ENCODE measurements around the gene SPINK8.

The SPINK8 gene

DNA sequence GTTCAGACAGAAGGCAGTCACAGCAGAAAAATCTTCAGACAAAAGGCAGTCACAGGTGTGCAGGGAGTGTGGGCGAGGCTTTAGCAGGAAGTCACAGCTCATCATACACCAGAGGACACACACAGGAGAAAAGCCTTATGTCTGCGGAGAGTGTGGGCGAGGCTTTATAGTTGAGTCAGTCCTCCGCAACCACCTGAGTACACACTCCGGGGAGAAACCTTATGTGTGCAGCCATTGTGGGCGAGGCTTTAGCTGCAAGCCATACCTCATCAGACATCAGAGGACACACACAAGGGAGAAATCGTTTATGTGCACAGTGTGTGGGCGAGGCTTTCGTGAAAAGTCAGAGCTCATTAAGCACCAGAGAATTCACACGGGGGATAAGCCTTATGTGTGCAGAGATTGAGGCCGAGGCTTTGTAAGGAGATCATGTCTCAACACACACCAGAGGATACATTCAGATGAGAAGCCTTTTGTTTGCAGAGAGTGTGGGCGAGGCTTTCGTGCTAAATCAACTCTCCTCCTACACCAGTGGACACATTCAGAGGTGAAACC, 65.0 kb downstream of the SPINK8 start:
- TF ChIP-seq, protein P1, sequence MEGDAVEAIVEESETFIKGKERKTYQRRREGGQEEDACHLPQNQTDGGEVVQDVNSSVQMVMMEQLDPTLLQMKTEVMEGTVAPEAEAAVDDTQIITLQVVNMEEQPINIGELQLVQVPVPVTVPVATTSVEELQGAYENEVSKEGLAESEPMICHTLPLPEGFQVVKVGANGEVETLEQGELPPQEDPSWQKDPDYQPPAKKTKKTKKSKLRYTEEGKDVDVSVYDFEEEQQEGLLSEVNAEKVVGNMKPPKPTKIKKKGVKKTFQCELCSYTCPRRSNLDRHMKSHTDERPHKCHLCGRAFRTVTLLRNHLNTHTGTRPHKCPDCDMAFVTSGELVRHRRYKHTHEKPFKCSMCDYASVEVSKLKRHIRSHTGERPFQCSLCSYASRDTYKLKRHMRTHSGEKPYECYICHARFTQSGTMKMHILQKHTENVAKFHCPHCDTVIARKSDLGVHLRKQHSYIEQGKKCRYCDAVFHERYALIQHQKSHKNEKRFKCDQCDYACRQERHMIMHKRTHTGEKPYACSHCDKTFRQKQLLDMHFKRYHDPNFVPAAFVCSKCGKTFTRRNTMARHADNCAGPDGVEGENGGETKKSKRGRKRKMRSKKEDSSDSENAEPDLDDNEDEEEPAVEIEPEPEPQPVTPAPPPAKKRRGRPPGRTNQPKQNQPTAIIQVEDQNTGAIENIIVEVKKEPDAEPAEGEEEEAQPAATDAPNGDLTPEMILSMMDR (conservative IDR thresholded peaks at IDR 0.05; ENCODE audit: low read length), result no peak
- TF ChIP-seq EZH2phosphoT487 (IDR thresholded peaks at IDR 0.05; ENCODE audit: borderline replicate concordance), result no peak
- no peaks in the 10 kb centered on the region for H3K9me2 ChIP-seq (replicated peaks; ENCODE audit: low read depth, low read length)
- H3K79me2 ChIP-seq (ENCODE audit: insufficient read depth, low read length), result no peaks in the 10 kb centered on the region
- no peaks in the 10 kb centered on the region for H3K27me3 ChIP-seq (ENCODE audit: insufficient read depth, low read length, poor library complexity, severe bottlenecking)
- H3K9me3 ChIP-seq (ENCODE audit: insufficient read depth, low read depth, low read length), result no peaks in the 10 kb centered on the region
- H3K4me1 ChIP-seq (ENCODE audit: insufficient read depth, low read length, poor library complexity, severe bottlenecking), result no peaks in the 10 kb centered on the region
- no peaks in the 10 kb centered on the region for H3F3A ChIP-seq (ENCODE audit: low read depth)
- H3K36me3 ChIP-seq (ENCODE audit: insufficient read depth, low read length), result peaks cover 34% of the 10 kb centered on the region; the same call in 1 of the 2 replicates
- no peak overlapping the region for H2AFZ ChIP-seq (ENCODE audit: low read length)
- H3K4me2 ChIP-seq (ENCODE audit: low read depth, low read length, poor library complexity, severe bottlenecking), result no peak overlapping the region
- no peak overlapping the region for H3K4me3 ChIP-seq (ENCODE audit: low read length, poor library complexity, severe bottlenecking)
- no peak overlapping the region for H3K9ac ChIP-seq (ENCODE audit: low read depth, low read length, poor library complexity, severe bottlenecking)
- H4K20me1 ChIP-seq (ENCODE audit: insufficient read depth, low read length, poor library complexity, severe bottlenecking), result no peaks in the 10 kb centered on the region

GRCh38 chr3:48267782-48268181, 65.7 kb downstream of the SPINK8 start:
- Histone ChIP-seq H3K4me1 (ENCODE audit: insufficient read depth, low read length, poor library complexity, severe bottlenecking) (no peaks in the 10 kb centered on the region), H3K27me3 (ENCODE audit: insufficient read depth, low read length, poor library complexity, severe bottlenecking) (no peaks in the 10 kb centered on the region), H2AFZ (ENCODE audit: low read length) (no peak overlapping the region), H3K4me2 (ENCODE audit: low read depth, low read length, poor library complexity, severe bottlenecking) (no peak overlapping the region), H3K36me3 (ENCODE audit: insufficient read depth, low read length) (peaks cover 38% of the 10 kb centered on the region; the same call in 1 of the 2 replicates), H3K79me2 (ENCODE audit: insufficient read depth, low read length) (no peaks in the 10 kb centered on the region), H3F3A (ENCODE audit: low read depth) (no peaks in the 10 kb centered on the region), H3K9me2 (replicated peaks; ENCODE audit: low read depth, low read length) (no peaks in the 10 kb centered on the region), H3K9ac (ENCODE audit: low read depth, low read length, poor library complexity, severe bottlenecking) (no peak overlapping the region), H3K4me3 (ENCODE audit: low read length, poor library complexity, severe bottlenecking) (no peak overlapping the region), H3K9me3 (ENCODE audit: insufficient read depth, low read depth, low read length) (no peaks in the 10 kb centered on the region), H4K20me1 (ENCODE audit: insufficient read depth, low read length, poor library complexity, severe bottlenecking) (no peaks in the 10 kb centered on the region)
- TF ChIP-seq, protein P1 (conservative IDR thresholded peaks at IDR 0.05; ENCODE audit: low read length), result no peak
- no peak for TF ChIP-seq EZH2phosphoT487 (IDR thresholded peaks at IDR 0.05; ENCODE audit: borderline replicate concordance)

GRCh38 chr3:48258530-48258929, 74.9 kb downstream of the SPINK8 start:
- Histone ChIP-seq H4K20me1 (ENCODE audit: insufficient read depth, low read length, poor library complexity, severe bottlenecking) (no peaks in the 10 kb centered on the region), H3K36me3 (ENCODE audit: insufficient read depth, low read length) (peaks cover 34% of the 10 kb centered on the region; the same call in 1 of the 2 replicates), H3K9me3 (ENCODE audit: insufficient read depth, low read depth, low read length) (no peaks in the 10 kb centered on the region), H2AFZ (ENCODE audit: low read length) (no peak overlapping the region), H3K9me2 (replicated peaks; ENCODE audit: low read depth, low read length) (no peaks in the 10 kb centered on the region), H3K9ac (ENCODE audit: low read depth, low read length, poor library complexity, severe bottlenecking) (no peak overlapping the region), H3K4me1 (ENCODE audit: insufficient read depth, low read length, poor library complexity, severe bottlenecking) (no peaks in the 10 kb centered on the region), H3K79me2 (ENCODE audit: insufficient read depth, low read length) (no peaks in the 10 kb centered on the region), H3K4me3 (ENCODE audit: low read length, poor library complexity, severe bottlenecking) (no peak overlapping the region), H3K27me3 (ENCODE audit: insufficient read depth, low read length, poor library complexity, severe bottlenecking) (no peaks in the 10 kb centered on the region), H3K4me2 (ENCODE audit: low read depth, low read length, poor library complexity, severe bottlenecking) (no peak overlapping the region), H3F3A (ENCODE audit: low read depth) (no peaks in the 10 kb centered on the region)
- TF ChIP-seq EZH2phosphoT487 (IDR thresholded peaks at IDR 0.05; ENCODE audit: borderline replicate concordance), result no peak
- TF ChIP-seq, protein P1 (conservative IDR thresholded peaks at IDR 0.05; ENCODE audit: low read length), result no peak
